ENCODE results near the gene FANCC.

DNA sequence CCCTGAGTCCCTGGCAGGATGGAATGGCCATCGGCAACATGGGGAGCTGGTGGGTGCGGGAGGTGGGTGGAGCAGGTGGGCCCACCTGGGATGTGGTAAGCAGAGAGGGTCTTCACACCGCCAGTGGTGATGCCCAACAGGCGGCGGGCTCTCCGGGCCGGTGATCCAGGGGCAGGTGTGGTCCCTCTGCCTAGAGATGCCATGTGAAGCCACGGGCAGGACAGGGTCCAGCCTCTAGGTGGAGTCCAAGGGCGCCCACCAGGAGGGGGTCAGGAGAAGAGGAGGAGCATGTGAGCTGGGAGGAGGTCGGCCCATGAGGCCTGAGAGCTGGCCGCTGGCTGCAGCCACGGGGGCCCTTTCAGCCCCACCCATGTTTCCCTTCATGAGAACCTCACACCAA lies 221.1 kb downstream of the FANCC start:
- no peak for TF ChIP-seq EZH2 (IDR thresholded peaks at IDR 0.05; ENCODE audit: insufficient read depth, poor library complexity, severe bottlenecking)
- no peak for TF ChIP-seq EZH2phosphoT487 (IDR thresholded peaks at IDR 0.05; ENCODE audit: insufficient read depth, low read depth)
